GM12891 (cell line): ENCODE measurements around the gene DNAJC7.

Experiments used
- DNase-seq: peaks from one replicate; pipeline ENCODE4 v3.0.0; 2011; ENCODE audit warnings: low spot score; ENCODE audit not compliant: insufficient read length
- FAIRE-seq: peaks from 2 replicates; lab custom pipeline; 2011; peaks lifted over from hg19 to GRCh38; lab: Jason Lieb, UNC
- PAX5 ChIP-seq: IDR thresholded peaks from 2 replicates; pipeline ENCODE4 v1.6.1; 2011; ENCODE audit warnings: low read length, moderate library complexity, mild to moderate bottlenecking; ENCODE audit not compliant: insufficient read depth, severe bottlenecking
- POLR2A ChIP-seq: IDR thresholded peaks from 2 replicates; pipeline ENCODE4 v1.6.1; 2011; ENCODE audit warnings: low read depth, low read length, control low read depth
- POLR2AphosphoS5 ChIP-seq: IDR thresholded peaks from 2 replicates; pipeline ENCODE4 v1.6.1; 2011; ENCODE audit warnings: low read depth, low read length, control low read depth
- POU2F2 ChIP-seq: IDR thresholded peaks from 2 replicates; pipeline ENCODE4 v1.6.1; 2011; ENCODE audit warnings: low read depth, mild to moderate bottlenecking, control low read depth, low read length, moderate library complexity
- SPI1 ChIP-seq: IDR thresholded peaks from 2 replicates; pipeline ENCODE4 v1.6.1; 2011; ENCODE audit warnings: low read depth, low read length, control low read depth
- TAF1 ChIP-seq: IDR thresholded peaks from 2 replicates; pipeline ENCODE4 v1.6.1; 2011; ENCODE audit warnings: low read depth, low read length, control low read depth

Gene DNAJC7

DNA sequence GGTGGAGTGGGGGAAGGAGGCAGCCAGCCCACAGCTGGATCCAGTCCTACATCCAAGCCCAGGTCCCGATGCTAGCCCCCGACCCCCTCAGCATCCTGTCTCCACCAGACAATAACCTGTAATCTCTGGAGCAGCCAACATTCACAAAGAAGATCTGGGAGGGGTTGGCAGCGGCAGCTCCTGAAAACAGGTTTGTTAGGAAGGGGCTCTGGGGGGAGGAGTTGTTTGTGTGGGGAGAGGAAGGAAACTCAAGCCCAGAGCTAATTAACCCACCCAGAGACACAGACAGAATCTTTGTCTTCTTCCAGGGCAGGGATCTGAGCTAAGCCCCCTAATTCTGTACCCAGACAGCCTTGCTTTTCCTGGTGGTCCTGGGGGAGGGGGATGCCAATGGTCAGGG, 37.8 kb upstream of the DNAJC7 start:
- TF ChIP-seq POLR2A, result no peak
- no peak for TF ChIP-seq POLR2AphosphoS5
- TF ChIP-seq TAF1, result no peak
- no peak for TF ChIP-seq POU2F2
- TF ChIP-seq SPI1, result no peak
- no peak for TF ChIP-seq PAX5
- FAIRE-seq (no peak), DNase-seq (no peak)

DNA sequence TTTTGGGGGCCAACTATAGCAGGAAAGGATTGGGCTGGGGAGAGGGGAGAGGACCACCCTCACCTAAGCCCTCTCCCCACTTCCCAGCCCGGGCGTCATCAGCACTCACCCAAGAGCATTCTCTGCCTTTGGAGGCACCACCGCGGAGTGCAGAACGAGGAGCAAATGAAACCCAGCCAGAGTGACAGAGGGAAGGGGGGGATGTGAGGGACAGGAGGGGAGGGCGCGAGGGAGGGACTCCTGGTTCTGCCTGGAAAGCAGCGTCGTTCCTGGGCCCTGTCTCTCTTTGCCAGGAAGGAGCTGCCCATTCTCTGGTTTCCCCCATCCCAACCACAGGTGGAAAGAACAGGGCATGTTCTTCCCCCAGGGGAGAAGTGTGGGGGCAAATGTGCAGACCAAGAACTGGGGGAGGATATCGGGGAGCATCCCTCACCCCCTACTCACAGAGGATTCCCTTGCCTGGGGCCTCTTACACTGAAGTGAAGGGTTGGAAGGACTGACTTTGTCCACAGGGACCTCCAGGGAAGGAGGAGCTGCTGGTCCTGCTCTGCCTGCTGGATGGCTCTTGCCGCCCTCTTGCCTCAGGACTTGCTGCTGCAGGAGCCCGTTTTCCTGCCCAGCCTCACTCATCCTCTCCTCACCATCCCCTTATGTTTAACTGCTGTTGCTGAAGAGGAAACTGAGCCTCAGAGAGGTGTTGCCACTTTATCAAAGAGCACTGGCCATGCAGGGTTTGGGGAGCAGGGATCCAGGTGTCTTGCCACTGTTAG, 36.7 kb upstream of the DNAJC7 start:
- TF ChIP-seq TAF1 (no peak), SPI1 (no peak), POU2F2 (no peak), POLR2A (no peak), POLR2AphosphoS5 (no peak), PAX5 (no peak)
- no peak for FAIRE-seq
- DNase-seq, result no peak

DNA sequence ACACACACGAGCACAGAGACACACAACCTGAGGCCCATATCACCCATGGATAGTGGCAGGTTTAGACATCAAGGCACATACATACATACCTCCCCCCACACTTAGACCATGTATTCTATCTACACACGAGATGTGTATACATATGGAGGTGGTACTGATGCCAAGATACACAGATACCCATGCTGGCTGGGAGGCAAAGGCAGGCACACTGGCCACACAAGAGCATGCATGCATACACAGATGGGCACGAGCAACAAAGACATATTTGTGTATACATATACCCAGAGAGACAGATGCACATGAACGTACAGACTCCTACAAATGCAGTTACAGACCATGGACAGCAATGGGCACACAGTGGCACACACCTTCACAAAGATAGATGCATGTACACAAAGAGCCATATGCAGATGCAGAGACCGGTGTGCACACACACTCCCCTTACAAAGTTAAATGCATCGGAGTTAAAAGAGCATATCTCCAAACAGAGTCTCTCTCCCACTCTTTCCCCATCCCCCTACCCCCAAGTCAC, 35.2 kb upstream of the DNAJC7 start:
- DNase-seq (no peak), FAIRE-seq (no peak)
- TF ChIP-seq TAF1 (no peak), PAX5 (no peak), POLR2AphosphoS5 (no peak), POU2F2 (no peak), SPI1 (no peak), POLR2A (no peak)

DNA sequence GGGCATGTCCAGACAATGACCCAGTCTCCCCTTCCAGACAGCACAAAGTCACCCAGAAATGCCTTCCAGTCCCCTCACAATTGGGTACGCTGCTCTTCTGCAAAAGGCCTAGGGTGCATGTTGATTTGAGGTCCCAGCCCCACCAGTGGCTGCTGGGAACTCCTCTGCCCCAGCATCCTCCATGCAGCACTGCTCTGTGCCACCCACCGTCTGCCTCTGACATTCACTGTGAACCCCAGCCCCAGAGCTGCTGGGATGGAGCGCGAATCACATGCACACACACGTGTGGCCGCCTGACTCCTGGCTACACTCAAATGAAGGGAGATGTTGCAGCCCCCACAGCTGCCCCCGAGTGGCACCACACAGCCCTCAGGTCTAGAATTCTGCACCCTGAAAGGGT, 34.4 kb upstream of the DNAJC7 start:
- DNase-seq, result no peak
- FAIRE-seq, result no peak
- no peak for TF ChIP-seq POLR2A

- no peak for TF ChIP-seq POU2F2
- no peak for TF ChIP-seq POLR2AphosphoS5
- no peak for TF ChIP-seq TAF1
- no peak for TF ChIP-seq SPI1
- no peak for DNase-seq
- FAIRE-seq, result no peak
Observed at GRCh38 chr17:42051013-42051400, 33.8 kb upstream of the DNAJC7 start.

DNA sequence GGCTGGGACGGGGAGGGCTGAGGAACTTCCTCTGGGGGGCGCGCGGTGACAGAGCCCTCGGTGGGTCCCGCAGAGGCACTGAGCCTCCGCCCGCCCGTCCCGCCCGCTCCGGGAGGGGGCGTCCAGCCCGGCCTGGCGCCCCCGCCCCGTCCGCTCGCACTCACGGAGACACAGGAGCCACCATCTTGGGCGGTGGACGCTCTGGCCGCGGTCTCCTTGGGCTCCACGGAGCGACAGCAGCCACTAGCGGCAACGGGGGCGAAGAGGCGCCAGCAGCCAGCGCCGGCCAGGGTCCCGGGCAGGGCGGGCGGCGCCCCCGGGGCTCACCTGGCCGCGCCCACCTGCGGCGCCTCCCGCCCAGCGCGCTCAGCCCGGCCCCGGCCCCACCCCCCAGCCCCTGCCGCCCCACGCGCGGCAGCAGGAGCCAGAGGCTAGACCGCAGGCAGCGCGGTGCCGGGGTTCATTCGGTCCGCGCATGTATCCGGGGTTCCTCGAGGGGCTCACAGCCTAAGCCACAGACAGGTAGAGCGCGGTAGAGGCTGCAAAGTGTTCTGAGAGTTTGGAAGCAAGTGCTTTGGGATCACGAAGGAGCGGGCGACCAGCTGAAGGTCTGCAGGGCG, 33.3 kb upstream of the DNAJC7 start, which contains the start of gene C17orf113:
Gene C17orf113 (minus strand): TSS at position 209 of the 620 bp plus-strand sequence. CDS start 7,225 bp downstream, outside the sequence.
- no peak for TF ChIP-seq POU2F2
- no peak for TF ChIP-seq POLR2A
- no peak for TF ChIP-seq TAF1
- TF ChIP-seq POLR2AphosphoS5, result no peak
- TF ChIP-seq SPI1, result no peak
- TF ChIP-seq PAX5, result no peak
- DNase-seq (peak; percentile 71), FAIRE-seq (peak; percentile 54)

DNA sequence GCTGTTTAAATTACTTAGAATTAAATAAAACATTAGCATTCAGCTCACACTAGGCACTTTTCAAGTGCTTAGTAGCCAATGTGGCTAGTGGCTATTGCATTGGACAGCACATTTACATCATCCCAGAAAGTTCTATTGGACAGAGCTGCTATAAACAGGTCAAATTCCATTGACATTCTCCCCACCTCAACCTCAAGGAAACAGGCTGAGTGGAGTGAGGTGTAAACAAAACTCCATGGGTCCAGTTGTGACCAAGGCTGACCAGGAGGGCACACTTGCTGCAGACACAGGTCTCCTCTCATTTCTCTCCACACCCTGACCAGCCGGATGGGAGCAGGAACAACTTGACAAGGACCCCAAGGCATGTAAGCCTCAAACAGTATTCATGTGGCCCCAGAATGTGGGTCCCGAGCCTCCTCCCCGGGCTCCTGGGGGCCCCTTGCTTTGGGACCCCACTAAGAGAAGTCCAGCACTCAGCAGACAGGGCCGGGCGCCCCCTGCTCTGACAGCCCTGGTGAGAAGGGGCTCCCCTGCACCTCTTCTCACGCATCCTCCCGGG, 32.7 kb upstream of the DNAJC7 start:
- FAIRE-seq (peak; percentile 23), DNase-seq (no peak)
- TF ChIP-seq POU2F2 (no peak), POLR2A (no peak)

- DNase-seq, result no peak
- FAIRE-seq, result no peak
- no peak for TF ChIP-seq SPI1
- TF ChIP-seq POLR2A, result no peak
- TF ChIP-seq POLR2AphosphoS5, result no peak
- TF ChIP-seq PAX5, result no peak
- no peak for TF ChIP-seq POU2F2
- no peak for TF ChIP-seq TAF1
Observed at GRCh38 chr17:42047343-42047742, 30.1 kb upstream of the DNAJC7 start.

- DNase-seq, result no peak
- no peak for FAIRE-seq
- TF ChIP-seq PAX5 (no peak), POU2F2 (no peak), SPI1 (no peak), POLR2A (no peak), POLR2AphosphoS5 (no peak), TAF1 (no peak)
Observed at GRCh38 chr17:42045719-42046118, 28.5 kb upstream of the DNAJC7 start.
